ENCODE results near the gene SLC5A5. TPM values are rescaled to one million over a fixed set of nuclear protein-coding genes. Genes with fewer than 3 reads are reported as not detected.
"Not testable (repeated sequence)": the region's sequence is repeated elsewhere in the genome, so short reads cannot be mapped to it uniquely, and the experiment has no call there.

The SLC5A5 gene
- total RNA-seq, 1 donor from 2014 or later: not detected

- no peaks in the 10 kb centered on the region for H3K9me3 Mint-ChIP-seq
- no peak overlapping the region for H3K27ac Mint-ChIP-seq
- no peaks in the 10 kb centered on the region for H3K4me1 Mint-ChIP-seq
- H3K36me3 Mint-ChIP-seq: no peaks in the 10 kb centered on the region
- H3K27me3 Mint-ChIP-seq (ENCODE audit: low read depth): peaks cover 17% of the 10 kb centered on the region
- no peak overlapping the region for H3K4me3 Mint-ChIP-seq
- DNase-seq (ENCODE audit: low spot score in 2 of 2, unreplicated experiment in 2 of 2): no peak
- TF ChIP-seq CTCF (IDR thresholded peaks at IDR 0.05; ENCODE audit: unreplicated experiment): no peak
Observed at GRCh38 chr19:17881701-17882100, 10.0 kb downstream of the SLC5A5 start.

DNA sequence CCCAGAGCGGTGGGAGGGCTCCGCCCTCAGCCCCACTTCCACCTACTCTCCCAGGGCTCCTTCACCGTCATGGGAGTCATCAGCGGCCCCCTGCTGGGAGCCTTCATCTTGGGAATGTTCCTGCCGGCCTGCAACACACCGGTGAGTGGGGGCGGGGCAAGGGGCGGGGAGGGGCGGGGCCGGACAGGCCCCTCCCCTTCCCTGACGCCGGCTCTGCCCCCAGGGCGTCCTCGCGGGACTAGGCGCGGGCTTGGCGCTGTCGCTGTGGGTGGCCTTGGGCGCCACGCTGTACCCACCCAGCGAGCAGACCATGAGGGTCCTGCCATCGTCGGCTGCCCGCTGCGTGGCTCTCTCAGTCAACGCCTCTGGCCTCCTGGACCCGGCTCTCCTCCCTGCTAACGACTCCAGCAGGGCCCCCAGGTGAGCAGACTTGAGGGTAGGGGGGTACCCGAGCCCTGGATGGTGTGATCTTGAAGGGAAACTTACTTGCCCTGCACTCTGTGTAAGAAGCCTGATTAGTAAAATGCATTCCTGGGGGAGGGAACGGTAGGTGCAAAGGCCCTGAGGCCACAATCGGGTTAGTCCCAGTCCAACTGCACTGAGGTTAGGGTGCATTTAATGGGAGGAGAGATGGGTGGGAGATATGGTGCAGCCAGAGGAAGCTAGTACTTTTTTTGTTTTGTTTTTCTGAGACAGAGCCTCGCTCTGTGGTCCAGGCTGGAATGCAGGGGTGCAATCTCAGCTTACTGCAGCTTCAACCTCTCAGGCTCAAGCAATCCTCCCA lies 12.1 kb downstream of the SLC5A5 start:
- no peak for DNase-seq (ENCODE audit: low spot score in 2 of 2, unreplicated experiment in 2 of 2)
- Mint-ChIP-seq H3K9me3 (no peaks in the 10 kb centered on the region), H3K36me3 (no peaks in the 10 kb centered on the region), H3K4me1 (no peaks in the 10 kb centered on the region), H3K27ac (no peak overlapping the region), H3K27me3 (ENCODE audit: low read depth) (peaks cover 13% of the 10 kb centered on the region), H3K4me3 (no peak overlapping the region)
- no peak for TF ChIP-seq CTCF (IDR thresholded peaks at IDR 0.05; ENCODE audit: unreplicated experiment)

- Mint-ChIP-seq H3K4me1 (no peaks in the 10 kb centered on the region), H3K4me3 (no peak overlapping the region), H3K27me3 (ENCODE audit: low read depth) (peaks cover 14% of the 10 kb centered on the region), H3K36me3 (no peaks in the 10 kb centered on the region), H3K9me3 (no peaks in the 10 kb centered on the region), H3K27ac (no peak overlapping the region)
- DNase-seq (ENCODE audit: low spot score in 2 of 2, unreplicated experiment in 2 of 2): no peak
- no peak for TF ChIP-seq CTCF (IDR thresholded peaks at IDR 0.05; ENCODE audit: unreplicated experiment)
Observed at GRCh38 chr19:17886515-17886914, 14.8 kb downstream of the SLC5A5 start.

DNA sequence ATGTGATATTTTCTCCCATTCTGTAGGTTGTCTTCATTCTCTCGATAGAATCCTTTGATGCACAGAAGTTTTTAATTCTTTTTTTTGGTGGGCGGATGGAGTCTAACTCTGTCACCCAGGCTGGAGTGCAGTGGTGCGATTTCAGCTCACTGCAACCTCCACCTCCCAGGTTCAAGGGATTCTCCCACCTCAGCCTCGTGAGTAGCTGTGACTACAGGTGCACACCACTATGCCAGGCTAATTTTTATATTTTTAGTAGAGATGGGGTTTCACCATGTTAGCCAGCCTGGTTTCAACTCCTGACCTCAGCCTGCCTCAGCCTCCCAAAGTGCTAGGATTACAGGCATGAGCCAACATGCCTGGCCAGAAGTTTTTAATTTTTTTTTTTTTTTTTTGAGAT lies 15.5 kb downstream of the SLC5A5 start:
- H3K4me3 Mint-ChIP-seq; H3K4me1 Mint-ChIP-seq; H3K9me3 Mint-ChIP-seq; DNase-seq (ENCODE audit: low spot score in 2 of 2, unreplicated experiment in 2 of 2); H3K27ac Mint-ChIP-seq; H3K36me3 Mint-ChIP-seq: not testable (repeated sequence)
- H3K27me3 Mint-ChIP-seq (ENCODE audit: low read depth): peaks cover 18% of the 10 kb centered on the region

GRCh38 chr19:17888260-17888659 lies 16.5 kb downstream of the SLC5A5 start:
- Mint-ChIP-seq H3K27me3 (ENCODE audit: low read depth) (peaks cover 23% of the 10 kb centered on the region), H3K4me1 (no peaks in the 10 kb centered on the region), H3K27ac (no peak overlapping the region), H3K4me3 (no peak overlapping the region), H3K36me3 (no peaks in the 10 kb centered on the region), H3K9me3 (no peaks in the 10 kb centered on the region)
- no peak for DNase-seq (ENCODE audit: low spot score in 2 of 2, unreplicated experiment in 2 of 2)
- no peak for TF ChIP-seq CTCF (IDR thresholded peaks at IDR 0.05; ENCODE audit: unreplicated experiment)

GRCh38 chr19:17889609-17890214 lies 18.0 kb downstream of the SLC5A5 start:
- Mint-ChIP-seq H3K9me3 (no peaks in the 10 kb centered on the region), H3K36me3 (no peaks in the 10 kb centered on the region), H3K4me1 (no peaks in the 10 kb centered on the region), H3K27me3 (ENCODE audit: low read depth) (peaks cover 25% of the 10 kb centered on the region), H3K4me3 (no peak overlapping the region), H3K27ac (no peak overlapping the region)
- DNase-seq (ENCODE audit: low spot score in 2 of 2, unreplicated experiment in 2 of 2): peak in 1 of 2 experiments; percentile 76
- no peak for TF ChIP-seq CTCF (IDR thresholded peaks at IDR 0.05; ENCODE audit: unreplicated experiment)
